Iris pigment epithelial cell (primary cell): Measurements from ENCODE around the gene NUDT16L1.

ENCODE experiments used
- DNase-seq: peaks from one replicate; pipeline ENCODE4 v3.0.0-alpha.2; 2011; ENCODE audit warnings: low read depth

The NUDT16L1 gene

GRCh38 chr16:4683255-4684057 is 9.9 kb upstream of the NUDT16L1 start:
- DNase-seq: no peak

- no peak for DNase-seq
Observed at GRCh38 chr16:4684058-4684715, 9.2 kb upstream of the NUDT16L1 start.

- DNase-seq: no peak
Observed at GRCh38 chr16:4684763-4685162, 8.6 kb upstream of the NUDT16L1 start.

GRCh38 chr16:4685292-4685691 is 8.1 kb upstream of the NUDT16L1 start:
- no peak for DNase-seq

- DNase-seq: no peak
Observed at GRCh38 chr16:4685776-4686496, 7.4 kb upstream of the NUDT16L1 start.

- DNase-seq: no peak
Observed at GRCh38 chr16:4686497-4687210, 6.7 kb upstream of the NUDT16L1 start.

- no peak for DNase-seq
Observed at GRCh38 chr16:4687416-4687815, 5.9 kb upstream of the NUDT16L1 start.

- no peak for DNase-seq
Observed at GRCh38 chr16:4687946-4688673, 5.3 kb upstream of the NUDT16L1 start.

GRCh38 chr16:4688674-4689045 is 4.7 kb upstream of the NUDT16L1 start:
- DNase-seq: no peak

- DNase-seq: no peak
Observed at GRCh38 chr16:4689091-4689671, 4.2 kb upstream of the NUDT16L1 start.

- DNase-seq: no peak
Observed at GRCh38 chr16:4689864-4690704, 3.3 kb upstream of the NUDT16L1 start.

- no peak for DNase-seq
Observed at GRCh38 chr16:4690946-4691665, 2.3 kb upstream of the NUDT16L1 start.

GRCh38 chr16:4691666-4692412 is 1.5 kb upstream of the NUDT16L1 start:
- DNase-seq: no peak

- DNase-seq: no peak
Observed at GRCh38 chr16:4692460-4693295, 684 bp upstream of the NUDT16L1 start.

GRCh38 chr16:4693956-4694641 is 737 bp downstream of the NUDT16L1 start:
- peak; percentile 51 for DNase-seq

GRCh38 chr16:4694642-4695451 is 1.5 kb downstream of the NUDT16L1 start:
- DNase-seq: no peak
